Panc1 (cell line): ENCODE measurements around the gene LKAAEAR1. TPM values are rescaled to one million over a fixed set of nuclear protein-coding genes. Genes with fewer than 3 reads are reported as not detected.

Experiments used
- ATAC-seq: fragments of 200-7000 bp; cut with Tn5 transposase; 2 replicates; pipeline ENCODE4 v1.9.1; 2020; ENCODE audit warnings: mild to moderate bottlenecking, moderate library complexity
- BruUV-seq: library from RNA; stranded (reverse); fragments of 400-500 nt; replicated peaks from 2 replicates; lab custom pipeline; 2021; lab: Mats Ljungman, UMichigan
- CTCF ChIA-PET: fragments of 300-600 bp; sonication (Branson Sonifier 250); formaldehyde crosslinking; loops from one replicate; lab custom pipeline; 2022; ENCODE audit warnings: antibody characterized with exemption; lab: Charles Lee
- POLR2A ChIA-PET: fragments of 300-600 bp; sonication (Branson Sonifier 250); formaldehyde crosslinking; loops from one replicate; lab custom pipeline; 2022; ENCODE audit warnings: antibody characterized with exemption; lab: Charles Lee
- DNase-seq: peaks from one replicate; pipeline ENCODE4 v3.0.0-alpha.2; 2010; ENCODE audit warnings: low read depth, low spot score
- H3K27ac ChIP-seq: 2 replicates; pipeline ENCODE4 v1.5.1; 2011; ENCODE audit warnings: mild to moderate bottlenecking, low read length, inconsistent platforms
- H3K27me3 ChIP-seq: fragments of 200-500 bp; sonication (Bioruptor generic); 2 replicates; pipeline ENCODE4 v1.6.0; 2014; ENCODE audit warnings: low read length, inconsistent platforms; ENCODE audit not compliant: control insufficient read depth, insufficient read depth
- H3K36me3 ChIP-seq: fragments of 200-500 bp; sonication (Bioruptor generic); 2 replicates; pipeline ENCODE4 v1.5.1; 2014; ENCODE audit warnings: inconsistent platforms, mild to moderate bottlenecking, low read length, moderate library complexity; ENCODE audit not compliant: control insufficient read depth, insufficient read depth
- H3K4me1 ChIP-seq: 2 replicates; pipeline ENCODE4 v1.5.1; 2011; ENCODE audit warnings: inconsistent platforms, mild to moderate bottlenecking, low read length, moderate library complexity; ENCODE audit not compliant: control insufficient read depth, insufficient read depth
- H3K4me3 ChIP-seq, 2 experiments: 2 replicates each; pipeline ENCODE4 v1.5.1; 2011 to 2012; ENCODE audit warnings: low read depth in 2 of 2, low read length in 2 of 2, mild to moderate bottlenecking in 2 of 2, inconsistent platforms in 1 of 2, moderate library complexity in 1 of 2
- H3K9me3 ChIP-seq: fragments of 200-500 bp; sonication (Bioruptor generic); 2 replicates; pipeline ENCODE4 v1.5.1; 2014; ENCODE audit warnings: low read depth, mild to moderate bottlenecking, inconsistent platforms, low read length, moderate library complexity; ENCODE audit not compliant: control insufficient read depth, insufficient read depth
- CTCF ChIP-seq: fragments of 450-650 bp; IDR thresholded peaks from 2 replicates; pipeline ENCODE4 v1.5.1; 2017; ENCODE audit warnings: mild to moderate bottlenecking
- POLR2AphosphoS5 ChIP-seq: IDR thresholded peaks from 2 replicates; pipeline ENCODE4 v1.6.1; 2012; ENCODE audit warnings: mild to moderate bottlenecking, low read depth, low read length, moderate library complexity
- REST ChIP-seq, 2 experiments: IDR thresholded peaks; 2 replicates each; pipeline ENCODE4 v1.6.1; 2011 to 2012; ENCODE audit warnings: low read depth in 2 of 2, control low read depth in 1 of 2, low read length in 1 of 2, mild to moderate bottlenecking in 1 of 2, moderate library complexity in 1 of 2; ENCODE audit not compliant: insufficient read depth in 1 of 2
- SIN3A ChIP-seq: IDR thresholded peaks from 2 replicates; pipeline ENCODE4 v1.6.1; 2012; ENCODE audit warnings: low read depth, mild to moderate bottlenecking, low read length, moderate library complexity, borderline replicate concordance; ENCODE audit not compliant: insufficient read depth
- TCF7L2 ChIP-seq: IDR thresholded peaks from 2 replicates; pipeline ENCODE4 v1.6.1; 2011; ENCODE audit warnings: mild to moderate bottlenecking, low read depth, low read length, inconsistent platforms
- in situ Hi-C: cut with HindIII; loops from 2 replicates; pipeline ENCODE4 v1.10.0; 2016; ENCODE audit warnings: low sequenced_read_pairs, low pct_unique_long_range_greater_than_20kb
- intact Hi-C: fragments of 100-400 bp; cut with micrococcal nuclease; formaldehyde crosslinking; loops from one replicate; pipeline ENCODE4 v1.10.0; 2022; ENCODE audit not compliant: unreplicated experiment
- total RNA-seq: library from RNA; stranded (reverse); gene quantifications from one replicate; pipeline ENCODE4 v1.2.1, GENCODE V29; 2021; ENCODE audit not compliant: unreplicated experiment

The LKAAEAR1 gene
- total RNA-seq, 1 experiment from 2014 or later: 0.67 TPM

GRCh38 chr20:64077876-64078551, 6.2 kb downstream of the LKAAEAR1 start:
- DNase-seq (no peak), ATAC-seq (no peak)
- intact Hi-C loops: no loop called here
- in situ Hi-C loops: no loop called here
- ChIA-PET POLR2A (interaction anchor here (1.0 kb wide), 1 partner anchor 97 kb away, joined by 4 read pairs; the partner anchor contains the start of gene PRPF6), CTCF (interaction anchor here (0.7 kb wide), 1 partner anchor 60 kb away, joined by 6 read pairs; no protein-coding TSS in a partner anchor)
- no peak for TF ChIP-seq SIN3A
- TF ChIP-seq POLR2AphosphoS5: no peak
- no peak for TF ChIP-seq TCF7L2
- TF ChIP-seq REST (IDR thresholded peaks at IDR 0.05; ENCODE audit: insufficient read depth in 1 of 2, low read depth in 2 of 2, low read length in 1 of 2): no peak
- no peak for TF ChIP-seq CTCF
- Histone ChIP-seq H3K27me3 (no peaks in the 10 kb centered on the region), H3K36me3 (no peaks in the 10 kb centered on the region), H3K9me3 (no peaks in the 10 kb centered on the region), H3K4me3 (peak overlapping the region; percentile 78 to 82; a peak in 3 of 4 replicates), H3K27ac (peak overlapping the region; percentile 87; the same call in 1 of the 2 replicates), H3K4me1 (peaks cover 21% of the 10 kb centered on the region)
- TSS peak; percentile 69 for BruUV-seq

GRCh38 chr20:64077541-64077875, 6.7 kb downstream of the LKAAEAR1 start:
- H3K4me3 ChIP-seq: no peak overlapping the region
- no peak for DNase-seq
- no TSS peak for BruUV-seq
- peaks cover 21% of the 10 kb centered on the region for H3K4me1 ChIP-seq
- TF ChIP-seq POLR2AphosphoS5 (no peak), REST (IDR thresholded peaks at IDR 0.05; ENCODE audit: insufficient read depth in 1 of 2, low read depth in 2 of 2, low read length in 1 of 2) (no peak), CTCF (no peak), SIN3A (no peak), TCF7L2 (no peak)
- no peaks in the 10 kb centered on the region for H3K27me3 ChIP-seq
- no peaks in the 10 kb centered on the region for H3K9me3 ChIP-seq
- no peak for ATAC-seq
- POLR2A ChIA-PET: interaction anchor here (1.0 kb wide), 1 partner anchor 97 kb away, joined by 4 read pairs; the partner anchor contains the start of gene PRPF6
- CTCF ChIA-PET: no interaction called here
- H3K36me3 ChIP-seq: no peaks in the 10 kb centered on the region
- intact Hi-C loops: no loop called here
- H3K27ac ChIP-seq: no peak overlapping the region
- in situ Hi-C loops: no loop called here
